ENCODE data around the gene PEX5L.

DNA sequence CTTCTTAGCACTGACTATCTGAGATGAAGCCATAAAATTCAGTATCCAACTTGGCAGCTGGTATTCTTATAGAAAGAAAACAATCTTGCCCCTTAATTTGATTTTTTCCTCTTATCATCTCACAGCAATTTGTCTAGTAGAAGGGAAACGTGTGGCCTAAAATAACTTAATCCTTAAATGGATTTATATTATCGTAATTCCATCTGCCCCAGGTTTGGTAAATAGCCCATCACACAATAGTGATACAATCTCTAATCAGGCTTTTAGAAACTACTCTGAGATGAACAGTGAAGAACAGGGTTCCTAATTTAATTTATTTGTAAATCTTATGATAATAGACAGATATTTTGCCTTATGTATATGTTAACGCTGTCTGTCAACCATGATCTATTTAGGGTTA lies 24.8 kb downstream of the PEX5L start:
- no peak for TF ChIP-seq HDGF (IDR thresholded peaks at IDR 0.05; ENCODE audit: borderline replicate concordance)
- TF ChIP-seq BHLHE40 (IDR thresholded peaks at IDR 0.05; ENCODE audit: borderline replicate concordance) = no peak
- TF ChIP-seq, protein P1, sequence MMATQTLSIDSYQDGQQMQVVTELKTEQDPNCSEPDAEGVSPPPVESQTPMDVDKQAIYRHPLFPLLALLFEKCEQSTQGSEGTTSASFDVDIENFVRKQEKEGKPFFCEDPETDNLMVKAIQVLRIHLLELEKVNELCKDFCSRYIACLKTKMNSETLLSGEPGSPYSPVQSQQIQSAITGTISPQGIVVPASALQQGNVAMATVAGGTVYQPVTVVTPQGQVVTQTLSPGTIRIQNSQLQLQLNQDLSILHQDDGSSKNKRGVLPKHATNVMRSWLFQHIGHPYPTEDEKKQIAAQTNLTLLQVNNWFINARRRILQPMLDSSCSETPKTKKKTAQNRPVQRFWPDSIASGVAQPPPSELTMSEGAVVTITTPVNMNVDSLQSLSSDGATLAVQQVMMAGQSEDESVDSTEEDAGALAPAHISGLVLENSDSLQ (IDR thresholded peaks at IDR 0.05) = no peak
- TF ChIP-seq TARDBP (IDR thresholded peaks at IDR 0.05) = no peak
- no peak for TF ChIP-seq ELF4 (IDR thresholded peaks at IDR 0.05)
- TF ChIP-seq L3MBTL2 (conservative IDR thresholded peaks at IDR 0.05) = no peak
- no peak for TF ChIP-seq ARNT (IDR thresholded peaks at IDR 0.05)
- TF ChIP-seq SUZ12 (IDR thresholded peaks at IDR 0.05) = no peak
- TF ChIP-seq SP1 (IDR thresholded peaks at IDR 0.05) = no peak
- no peak for TF ChIP-seq FOXM1 (IDR thresholded peaks at IDR 0.05; ENCODE audit: borderline replicate concordance)

Measured in HEK293T (cell line).